ENCODE results near the gene SEMA6B.
"Not testable (repeated sequence)": the region's sequence is repeated elsewhere in the genome, so short reads cannot be mapped to it uniquely, and the experiment has no call there.

Gene SEMA6B

GRCh38 chr19:4547303-4548237 lies 11.9 kb downstream of the SEMA6B start:
- DNase-seq (ENCODE audit: low read depth), result no peak
- TF ChIP-seq, protein P1, sequence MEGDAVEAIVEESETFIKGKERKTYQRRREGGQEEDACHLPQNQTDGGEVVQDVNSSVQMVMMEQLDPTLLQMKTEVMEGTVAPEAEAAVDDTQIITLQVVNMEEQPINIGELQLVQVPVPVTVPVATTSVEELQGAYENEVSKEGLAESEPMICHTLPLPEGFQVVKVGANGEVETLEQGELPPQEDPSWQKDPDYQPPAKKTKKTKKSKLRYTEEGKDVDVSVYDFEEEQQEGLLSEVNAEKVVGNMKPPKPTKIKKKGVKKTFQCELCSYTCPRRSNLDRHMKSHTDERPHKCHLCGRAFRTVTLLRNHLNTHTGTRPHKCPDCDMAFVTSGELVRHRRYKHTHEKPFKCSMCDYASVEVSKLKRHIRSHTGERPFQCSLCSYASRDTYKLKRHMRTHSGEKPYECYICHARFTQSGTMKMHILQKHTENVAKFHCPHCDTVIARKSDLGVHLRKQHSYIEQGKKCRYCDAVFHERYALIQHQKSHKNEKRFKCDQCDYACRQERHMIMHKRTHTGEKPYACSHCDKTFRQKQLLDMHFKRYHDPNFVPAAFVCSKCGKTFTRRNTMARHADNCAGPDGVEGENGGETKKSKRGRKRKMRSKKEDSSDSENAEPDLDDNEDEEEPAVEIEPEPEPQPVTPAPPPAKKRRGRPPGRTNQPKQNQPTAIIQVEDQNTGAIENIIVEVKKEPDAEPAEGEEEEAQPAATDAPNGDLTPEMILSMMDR (IDR thresholded peaks at IDR 0.05; ENCODE audit: control insufficient read depth, insufficient read depth, low read depth, low read length, missing control alignments), result peak; percentile 30

DNA sequence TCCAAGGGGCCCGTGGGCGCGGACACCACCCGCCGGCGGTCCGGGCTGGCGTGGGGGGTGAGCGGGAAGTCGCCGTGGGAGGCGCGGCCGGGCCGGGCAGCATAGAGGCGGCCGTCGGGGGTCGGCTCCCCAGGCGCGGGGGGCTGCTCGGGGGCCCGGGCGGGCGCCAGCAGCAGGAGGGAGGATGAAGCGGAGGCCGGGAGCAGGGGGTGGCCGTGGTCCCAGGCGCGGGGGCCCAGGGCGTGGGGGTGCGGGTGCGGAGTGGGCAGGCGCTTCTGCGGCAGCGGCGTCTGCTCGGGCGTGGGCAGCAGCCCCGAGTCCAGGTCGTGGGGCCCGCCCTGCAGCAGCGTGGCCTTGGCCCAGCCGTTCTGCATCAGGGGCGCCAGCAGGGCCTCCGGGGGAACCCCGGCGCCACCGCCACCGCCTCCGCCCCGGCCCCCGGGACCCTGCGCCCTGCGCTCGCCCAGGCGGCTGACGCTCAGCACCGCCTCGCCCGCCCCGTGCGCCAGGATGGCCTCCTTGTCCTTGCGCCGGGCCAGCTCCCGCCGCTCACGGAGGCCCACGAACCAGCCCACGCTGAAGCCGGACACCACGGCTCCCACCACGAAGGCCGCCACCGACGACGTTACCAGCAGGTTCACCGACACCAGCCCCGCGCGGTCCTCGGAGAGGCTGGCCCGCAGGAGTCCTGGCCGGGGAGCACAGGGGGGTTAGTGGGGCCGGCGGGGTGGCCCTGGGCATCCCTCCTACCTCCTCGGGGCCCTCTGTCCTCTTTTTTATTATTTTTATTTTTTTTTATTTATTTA lies 15.4 kb downstream of the SEMA6B start:
- no peak overlapping the region for H3K4me3 ChIP-seq (ENCODE audit: control insufficient read depth, low read depth, low read length)
- no peak for DNase-seq (ENCODE audit: low read depth)
- TF ChIP-seq, protein P1 (IDR thresholded peaks at IDR 0.05; ENCODE audit: control insufficient read depth, insufficient read depth, low read depth, low read length, missing control alignments), result no peak

More at GRCh38 chr19:4547303-4548237, 11.9 kb downstream of the SEMA6B start:
- no peak overlapping the region for H3K4me3 ChIP-seq (ENCODE audit: control insufficient read depth, low read depth, low read length)

GRCh38 chr19:4542896-4543841 lies 16.3 kb downstream of the SEMA6B start:
- DNase-seq (ENCODE audit: low read depth), result no peak
- TF ChIP-seq, protein P1 (IDR thresholded peaks at IDR 0.05; ENCODE audit: control insufficient read depth, insufficient read depth, low read depth, low read length, missing control alignments), result no peak

GRCh38 chr19:4541806-4542145 lies 17.7 kb downstream of the SEMA6B start:
- DNase-seq (ENCODE audit: low read depth), result not testable (repeated sequence)

More at GRCh38 chr19:4542896-4543841, 16.3 kb downstream of the SEMA6B start:
- H3K4me3 ChIP-seq (ENCODE audit: control insufficient read depth, low read depth, low read length), result no peak overlapping the region

DNA sequence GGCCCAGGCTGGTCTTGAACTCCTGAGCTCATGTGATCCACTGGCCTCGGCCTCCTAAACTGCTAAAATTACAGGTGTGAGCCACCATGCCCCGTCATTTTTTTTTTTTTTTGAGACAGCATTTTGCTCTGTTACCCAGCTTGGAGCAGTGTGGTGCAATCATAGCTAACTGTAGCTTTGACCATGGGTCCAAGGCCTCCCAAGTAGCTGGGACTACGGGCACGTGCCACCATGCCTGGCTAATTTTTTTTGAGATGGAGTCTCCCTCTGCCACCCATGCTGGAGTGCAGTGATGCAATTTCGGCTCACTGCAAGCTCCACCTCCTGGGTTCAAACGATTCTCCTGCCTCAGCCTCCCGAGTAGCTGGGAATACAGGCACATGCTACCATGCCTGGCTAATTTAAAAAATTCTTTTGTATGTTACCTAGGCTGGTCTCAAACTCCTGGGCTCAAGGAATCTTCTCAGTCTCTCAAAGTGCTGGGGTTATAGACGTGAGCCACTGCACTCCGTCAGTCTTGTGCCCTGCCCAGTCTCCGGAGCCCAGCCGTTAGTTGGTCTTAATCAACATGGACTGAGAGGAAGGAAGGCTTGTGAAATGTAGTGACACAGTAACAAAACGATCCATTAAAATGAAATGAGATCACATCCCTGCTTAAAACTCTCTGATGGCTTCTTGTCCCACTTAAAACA lies 18.2 kb downstream of the SEMA6B start:
- H3K4me3 ChIP-seq (ENCODE audit: control insufficient read depth, low read depth, low read length), result no peak overlapping the region
- TF ChIP-seq, protein P1 (IDR thresholded peaks at IDR 0.05; ENCODE audit: control insufficient read depth, insufficient read depth, low read depth, low read length, missing control alignments), result no peak
- DNase-seq (ENCODE audit: low read depth), result no peak

More at GRCh38 chr19:4541806-4542145, 17.7 kb downstream of the SEMA6B start:
- not testable (repeated sequence) for H3K4me3 ChIP-seq (ENCODE audit: control insufficient read depth, low read depth, low read length)

DNA sequence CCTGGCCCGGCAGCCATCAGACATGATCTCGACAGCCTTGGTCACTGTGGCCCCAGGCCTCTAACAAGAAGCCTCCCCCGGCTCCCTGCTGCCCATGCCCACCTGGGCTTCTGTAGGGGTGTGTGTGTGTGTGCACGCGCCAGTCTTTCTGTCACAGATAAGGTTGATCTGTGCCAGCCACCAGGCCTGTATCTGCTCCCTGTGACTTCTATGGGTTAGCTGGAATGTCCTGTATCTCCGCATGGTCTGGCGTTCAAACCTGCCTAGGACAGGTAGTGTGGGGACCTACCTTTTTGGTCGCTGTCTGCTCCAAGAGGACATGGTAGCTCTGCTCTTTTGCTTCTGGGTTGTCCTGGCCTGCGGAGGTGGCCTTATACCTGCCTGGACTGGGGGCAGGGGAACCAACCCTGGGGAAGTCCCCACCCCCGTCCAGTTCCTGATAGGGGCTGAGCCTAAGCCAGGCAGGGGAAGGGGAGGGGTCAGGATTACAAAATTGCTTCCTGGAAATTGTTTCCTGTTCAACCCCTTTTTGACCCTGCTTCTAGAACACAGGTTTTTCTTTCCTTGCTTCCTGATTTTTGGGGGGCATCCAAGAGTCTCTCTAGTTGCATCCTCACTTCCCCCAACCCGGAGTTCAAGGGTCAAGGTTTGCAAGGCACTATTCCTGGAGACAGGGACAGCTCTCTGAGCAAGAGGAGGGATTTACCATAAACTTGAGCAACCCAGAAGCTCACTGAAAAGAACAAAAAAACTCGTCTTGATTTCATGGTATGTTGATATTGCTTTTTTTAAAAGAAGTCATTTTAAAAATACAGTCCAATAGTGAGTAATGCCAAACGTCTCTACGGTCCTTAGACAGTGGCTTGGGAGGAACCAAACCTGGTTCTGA lies 19.5 kb downstream of the SEMA6B start, which contains the start of gene LRG1:
Gene LRG1 (minus strand): TSS at position 344 of the 889 bp plus-strand sequence. CDS start 23 bp downstream, at position 321.
- TF ChIP-seq, protein P1 (IDR thresholded peaks at IDR 0.05; ENCODE audit: control insufficient read depth, insufficient read depth, low read depth, low read length, missing control alignments), result no peak
- no peak for DNase-seq (ENCODE audit: low read depth)
- no peak within 1 kb of the TSS for H3K4me3 ChIP-seq (ENCODE audit: control insufficient read depth, low read depth, low read length)
